ENCODE results near the gene LEP. TPM values are rescaled to one million over a fixed set of nuclear protein-coding genes. Genes with fewer than 3 reads are reported as not detected.

The LEP gene
- polyA plus RNA-seq, 1 of the 3 experiments (the other 2 are of a cell fraction) = not detected

- Histone ChIP-seq H3K4me2 (no peak overlapping the region), H3K9me3 (no peaks in the 10 kb centered on the region), H3K36me3 (replicated peaks in 1 of 2; ENCODE audit: control insufficient read depth in 1 of 2, insufficient read depth in 2 of 2, low read length in 1 of 2) (peaks cover 31 to 66% of the 10 kb centered on the region in 2 experiments), H3K9ac (no peak overlapping the region), H2AFZ (ENCODE audit: low read depth) (no peak overlapping the region), H3K4me3 (ENCODE audit: low read depth in 2 of 2, low read length in 1 of 2) (no peak overlapping the region), H3F3A (replicated peaks; ENCODE audit: insufficient read depth) (no peaks in the 10 kb centered on the region), H3K27me3 (ENCODE audit: insufficient read depth) (no peaks in the 10 kb centered on the region), H3K27ac (ENCODE audit: low read depth in 2 of 2, low read length in 1 of 2) (no peak overlapping the region), H4K20me1 (ENCODE audit: insufficient read depth) (no peaks in the 10 kb centered on the region), H3K79me2 (ENCODE audit: insufficient read depth) (no peaks in the 10 kb centered on the region), H3K9me2 (no peaks in the 10 kb centered on the region), H3K4me1 (ENCODE audit: control insufficient read depth in 1 of 2, insufficient read depth in 2 of 2, low read depth in 1 of 2, low read length in 1 of 2) (no peaks in the 10 kb centered on the region)
- TF ChIP-seq JUND (IDR thresholded peaks at IDR 0.05) (no peak), IRF3 (IDR thresholded peaks at IDR 0.05; ENCODE audit: low read depth, low read length) (no peak), RAD21 (IDR thresholded peaks at IDR 0.05; ENCODE audit: low read length) (no peak), EP300 (IDR thresholded peaks at IDR 0.05; ENCODE audit: borderline replicate concordance in 1 of 2, low read depth in 1 of 2, low read length in 1 of 2) (no peak), TEAD4 (IDR thresholded peaks at IDR 0.05; ENCODE audit: borderline replicate concordance, insufficient read depth) (no peak), SIN3A (IDR thresholded peaks at IDR 0.05; ENCODE audit: borderline replicate concordance, low read depth, low read length) (no peak), PBX3 (IDR thresholded peaks at IDR 0.05) (no peak), EZH2phosphoT487 (IDR thresholded peaks at IDR 0.05; ENCODE audit: borderline replicate concordance, low read depth) (no peak), TAF1 (IDR thresholded peaks at IDR 0.05; ENCODE audit: borderline replicate concordance, low read depth, low read length) (no peak), RXRA (IDR thresholded peaks at IDR 0.05; ENCODE audit: borderline replicate concordance, low read depth) (no peak), ZBTB33 (IDR thresholded peaks at IDR 0.05; ENCODE audit: borderline replicate concordance, low read depth) (no peak), GATA2 (CRISPR knock-in tag; IDR thresholded peaks at IDR 0.05) (no peak)
- WGBS (ENCODE audit: low lambda C conversion rate) = 86% methylated on average over 5 of the region's 5 CpGs
- CTCF ChIA-PET = interaction anchor here (1.2 kb wide), 1 partner anchor 44 kb away, joined by 7 read pairs; no protein-coding TSS in a partner anchor
- DNase-seq = no peak
- POLR2A ChIA-PET = interaction anchor here (2.1 kb wide), 1 partner anchor 36 kb away, joined by 5 read pairs; no protein-coding TSS in a partner anchor
These were observed 62.6 kb downstream of the LEP start for GRCh38 chr7:128303643-128304042.

- H4K20me1 ChIP-seq (ENCODE audit: insufficient read depth) = no peaks in the 10 kb centered on the region
- no peaks in the 10 kb centered on the region for H3K79me2 ChIP-seq (ENCODE audit: insufficient read depth)
- no peaks in the 10 kb centered on the region for H3K9me2 ChIP-seq
- H3K9ac ChIP-seq = no peak overlapping the region
- H3K4me2 ChIP-seq = no peak overlapping the region
- H3K36me3 ChIP-seq (replicated peaks in 1 of 2; ENCODE audit: control insufficient read depth in 1 of 2, insufficient read depth in 2 of 2, low read length in 1 of 2) = peaks cover 31 to 69% of the 10 kb centered on the region in 2 experiments
- no peak for DNase-seq
- H3K4me1 ChIP-seq (ENCODE audit: control insufficient read depth in 1 of 2, insufficient read depth in 2 of 2, low read depth in 1 of 2, low read length in 1 of 2) = no peaks in the 10 kb centered on the region
- no peaks in the 10 kb centered on the region for H3F3A ChIP-seq (replicated peaks; ENCODE audit: insufficient read depth)
- H3K9me3 ChIP-seq = no peaks in the 10 kb centered on the region
- no peaks in the 10 kb centered on the region for H3K27me3 ChIP-seq (ENCODE audit: insufficient read depth)
- ChIA-PET CTCF (no interaction called here), POLR2A (interaction anchor here (2.1 kb wide), 1 partner anchor 37 kb away, joined by 5 read pairs; no protein-coding TSS in a partner anchor)
- no peak overlapping the region for H3K4me3 ChIP-seq (ENCODE audit: low read depth in 2 of 2, low read length in 1 of 2)
- 100% methylated on average over 1 of the region's 1 CpG for WGBS (ENCODE audit: low lambda C conversion rate)
- no peak overlapping the region for H2AFZ ChIP-seq (ENCODE audit: low read depth)
- no peak overlapping the region for H3K27ac ChIP-seq (ENCODE audit: low read depth in 2 of 2, low read length in 1 of 2)
- no peak for TF ChIP-seq GABPA (IDR thresholded peaks at IDR 0.05; ENCODE audit: low read depth)
- TF ChIP-seq USF2 (IDR thresholded peaks at IDR 0.05; ENCODE audit: borderline replicate concordance, low read depth, low read length) = no peak
- no peak for TF ChIP-seq TEAD4 (IDR thresholded peaks at IDR 0.05; ENCODE audit: borderline replicate concordance, insufficient read depth)
- no peak for TF ChIP-seq MAX (IDR thresholded peaks at IDR 0.05; ENCODE audit: low read depth)
- no peak for TF ChIP-seq ZBTB33 (IDR thresholded peaks at IDR 0.05; ENCODE audit: borderline replicate concordance, low read depth)
- TF ChIP-seq NRF1 (IDR thresholded peaks at IDR 0.05; ENCODE audit: low read depth, low read length) = no peak
- no peak for TF ChIP-seq USF1 (IDR thresholded peaks at IDR 0.05; ENCODE audit: borderline replicate concordance, low read depth)
- no peak for TF ChIP-seq CHD2 (IDR thresholded peaks at IDR 0.05; ENCODE audit: low read length, partially characterized antibody)
- TF ChIP-seq MEF2A (IDR thresholded peaks at IDR 0.05; ENCODE audit: borderline replicate concordance, low read depth) = no peak
These were observed 63.1 kb downstream of the LEP start for GRCh38 chr7:128304212-128304611.

Data from SK-N-SH (cell line).